HG02763 (cell line): ENCODE data around the gene SLIT3.

Source experiments
- ATAC-seq: cut with Tn5 transposase; IDR thresholded peaks from one replicate; pipeline ENCODE4 v1.9.1; 2021; ENCODE audit warnings: mild to moderate bottlenecking, moderate library complexity; ENCODE audit not compliant: unreplicated experiment

The SLIT3 gene

DNA sequence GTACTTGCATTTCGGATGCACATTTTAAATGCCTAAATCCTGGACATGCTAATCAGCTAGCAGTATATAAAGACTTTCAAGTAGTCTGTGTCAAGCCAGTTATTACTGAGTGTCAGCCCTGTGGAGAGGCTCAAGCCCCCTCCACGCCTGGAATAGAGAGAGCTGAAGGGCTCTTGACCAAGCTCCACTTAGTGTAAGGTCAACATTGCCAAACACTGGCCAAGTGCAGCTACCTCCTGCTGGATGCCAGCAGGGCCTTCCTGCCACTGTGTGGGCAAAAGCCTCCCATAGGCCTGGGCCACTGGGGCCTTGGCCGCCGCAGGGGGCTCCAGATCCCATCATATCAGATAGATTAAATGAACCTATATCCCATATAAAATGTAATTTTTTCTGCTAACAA is 482.4 kb downstream of the SLIT3 start:
- no peak for ATAC-seq

DNA sequence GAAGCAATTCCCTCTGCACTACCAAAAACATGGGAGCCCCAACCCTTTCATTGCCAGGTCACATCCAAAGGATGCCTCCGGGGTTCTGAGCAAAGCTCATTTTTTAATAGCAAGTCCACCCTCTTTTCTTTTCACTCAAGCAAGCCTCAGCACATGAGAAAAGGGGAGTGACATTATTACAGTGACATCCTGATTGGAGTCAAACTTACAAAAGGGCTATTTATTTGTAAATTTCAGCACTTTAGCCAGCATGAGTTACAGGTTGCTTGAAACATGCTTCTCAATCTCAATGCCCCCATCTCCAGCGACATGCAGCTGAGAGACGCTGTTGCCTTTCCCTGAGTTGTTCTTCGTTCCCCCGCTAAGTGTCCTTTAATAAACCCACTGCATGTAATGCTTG is 483.3 kb downstream of the SLIT3 start:
- ATAC-seq: no peak

DNA sequence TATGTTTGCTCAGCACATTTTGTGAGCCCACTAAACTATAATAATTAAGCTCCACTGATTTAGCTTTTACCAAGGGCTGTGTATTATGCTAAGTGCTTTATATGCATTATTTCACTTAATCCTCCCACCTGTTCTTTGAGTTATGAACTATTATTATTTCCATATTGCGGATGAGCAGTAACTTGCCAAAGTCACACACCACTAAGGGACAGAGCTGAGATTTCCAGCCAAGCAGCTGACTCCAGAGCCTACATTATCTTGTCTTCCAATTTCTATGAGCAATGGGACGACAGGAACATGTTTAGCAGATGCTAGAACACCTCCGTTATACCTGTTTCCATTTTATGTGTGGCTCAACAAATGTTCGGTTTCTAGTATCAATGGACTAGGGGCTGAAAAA is 484.3 kb downstream of the SLIT3 start:
- no peak for ATAC-seq

DNA sequence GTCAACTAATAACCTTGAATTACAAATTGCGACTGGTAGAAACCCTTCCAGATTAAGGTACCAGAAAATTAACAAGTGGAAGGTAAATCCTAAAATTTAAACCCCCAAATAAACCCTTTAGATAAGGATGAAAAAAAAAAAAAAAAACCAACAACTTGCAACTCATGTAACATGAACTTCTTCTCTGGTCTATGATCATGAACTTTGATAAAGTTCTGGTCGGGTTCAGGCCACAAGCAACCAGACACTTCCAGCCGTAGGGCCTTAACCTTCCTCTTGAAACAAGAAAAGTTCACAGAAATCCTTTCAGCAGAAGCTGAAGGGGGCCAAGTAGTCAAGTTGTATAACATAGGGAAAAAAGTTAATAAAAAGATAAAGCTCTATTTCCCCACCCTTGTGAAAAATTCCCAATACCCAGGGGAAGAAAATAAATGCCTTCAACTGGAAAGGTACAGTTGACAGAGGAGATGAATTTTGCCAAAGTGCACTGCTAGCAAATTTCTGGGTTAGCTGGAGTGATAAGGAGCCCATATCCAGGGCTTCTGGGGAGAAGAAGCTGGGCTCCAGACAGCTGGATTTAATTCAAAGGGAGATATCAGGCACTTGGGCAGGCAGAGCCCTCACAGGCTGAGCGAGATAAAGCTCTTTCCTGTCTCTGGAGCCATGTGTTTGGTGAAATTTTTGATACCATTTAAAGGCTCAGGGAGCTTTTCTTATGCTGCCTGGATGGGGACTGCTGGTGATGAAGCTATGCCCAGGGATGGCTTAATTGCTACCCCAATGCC is 487.6 kb downstream of the SLIT3 start:
- no peak for ATAC-seq

DNA sequence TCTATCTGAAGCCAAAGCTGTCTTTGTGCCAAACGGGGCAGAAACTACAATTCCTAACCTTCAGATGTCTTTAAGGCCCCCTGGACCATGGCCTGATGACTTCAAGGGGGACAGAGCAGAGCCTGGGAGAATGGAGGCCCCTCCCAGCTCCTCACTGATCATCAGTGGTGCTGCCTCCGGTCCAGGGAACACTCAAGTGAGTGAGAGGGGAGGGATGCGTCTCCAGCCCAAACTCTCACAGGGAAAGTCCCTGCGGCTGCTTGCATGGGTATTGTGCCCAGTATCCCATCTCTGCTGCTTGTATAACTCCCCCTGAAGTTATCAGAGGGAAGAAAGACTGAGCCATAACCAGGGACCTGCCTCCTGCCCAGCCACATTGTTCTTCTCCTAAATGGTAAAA is 490.3 kb downstream of the SLIT3 start:
- no peak for ATAC-seq

DNA sequence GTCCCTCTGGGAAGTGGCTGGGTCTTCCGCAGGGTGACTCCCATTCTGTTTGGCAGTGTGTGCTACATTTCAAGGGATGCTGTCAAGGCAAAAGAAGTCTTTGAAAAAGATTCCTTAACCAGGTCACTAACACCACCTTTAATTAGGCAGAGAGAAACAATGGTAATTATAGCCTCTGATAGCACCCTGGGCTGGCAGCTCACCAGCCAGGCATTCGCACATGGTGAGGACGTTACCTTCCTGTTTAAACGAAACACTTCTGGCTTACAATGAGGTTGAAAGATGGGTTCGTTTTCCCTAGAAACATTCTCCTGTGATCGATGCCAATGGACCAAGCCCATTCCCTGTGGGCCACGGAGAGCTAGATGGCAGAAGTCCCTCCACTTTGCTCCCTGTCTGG is 491.7 kb downstream of the SLIT3 start:
- no peak for ATAC-seq

DNA sequence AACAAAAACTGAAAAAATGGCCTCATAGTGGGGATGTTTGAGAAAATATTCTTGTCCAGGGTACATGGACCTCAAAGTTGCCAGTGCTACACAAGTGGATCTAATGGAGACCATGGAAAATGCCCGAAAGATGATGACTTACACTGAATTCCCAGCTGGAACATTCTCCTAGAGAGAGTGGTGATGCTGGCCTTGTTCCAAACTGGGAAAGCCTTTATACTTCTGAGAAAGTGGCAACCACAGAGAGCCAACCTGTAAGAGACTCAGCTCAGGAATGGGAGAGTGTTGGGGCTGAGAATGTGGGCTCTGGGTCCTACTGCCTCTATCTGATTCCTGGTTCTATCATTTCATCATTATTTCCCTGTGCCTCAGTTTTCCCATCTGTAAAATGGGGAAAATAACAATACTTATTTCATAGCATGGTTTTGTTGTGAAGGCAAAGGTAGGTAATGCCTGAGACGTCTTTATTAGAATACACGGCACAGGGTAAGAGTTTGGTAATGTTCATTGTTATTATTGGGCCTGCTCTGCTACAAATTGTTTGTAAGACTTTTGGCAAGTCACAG is 492.8 kb downstream of the SLIT3 start:
- no peak for ATAC-seq

DNA sequence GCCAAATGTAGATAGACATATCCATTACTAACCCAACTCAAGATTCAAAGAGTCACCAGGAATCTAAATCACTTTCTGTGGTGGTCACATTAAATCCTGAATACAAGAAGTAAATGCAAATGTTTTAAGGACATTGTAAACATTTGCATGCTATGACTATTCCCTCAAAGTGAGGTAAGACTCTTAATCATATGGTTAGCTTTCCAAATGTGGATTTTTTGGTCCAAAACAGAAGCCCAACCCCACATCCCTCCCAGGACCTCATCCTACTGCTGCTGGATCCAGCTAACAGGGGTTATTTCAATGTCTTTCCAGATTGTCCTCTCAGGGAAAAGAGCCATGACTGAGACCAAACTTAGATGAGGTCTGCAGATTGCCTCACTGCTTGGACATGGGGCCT is 493.7 kb downstream of the SLIT3 start:
- ATAC-seq: no peak

DNA sequence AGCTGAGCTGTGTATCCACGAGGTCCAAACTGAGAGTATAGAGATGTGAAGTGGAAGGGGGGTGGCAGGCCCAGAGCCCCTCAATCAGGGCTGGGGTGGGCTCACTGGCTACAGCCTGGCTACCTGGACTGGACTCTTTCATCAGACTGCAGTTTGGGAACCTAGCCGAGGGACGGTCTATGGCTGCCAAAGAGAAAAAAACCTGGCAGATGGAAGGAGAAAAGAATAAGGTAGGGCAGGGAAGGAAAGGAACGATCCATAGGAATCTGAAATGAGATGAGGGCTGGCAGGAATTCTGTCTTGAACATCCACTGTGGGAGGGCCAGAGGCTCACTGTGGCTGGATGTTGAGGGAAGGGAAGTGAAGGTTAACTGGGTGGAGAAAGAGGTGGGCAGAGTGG is 497.4 kb downstream of the SLIT3 start:
- ATAC-seq: no peak

DNA sequence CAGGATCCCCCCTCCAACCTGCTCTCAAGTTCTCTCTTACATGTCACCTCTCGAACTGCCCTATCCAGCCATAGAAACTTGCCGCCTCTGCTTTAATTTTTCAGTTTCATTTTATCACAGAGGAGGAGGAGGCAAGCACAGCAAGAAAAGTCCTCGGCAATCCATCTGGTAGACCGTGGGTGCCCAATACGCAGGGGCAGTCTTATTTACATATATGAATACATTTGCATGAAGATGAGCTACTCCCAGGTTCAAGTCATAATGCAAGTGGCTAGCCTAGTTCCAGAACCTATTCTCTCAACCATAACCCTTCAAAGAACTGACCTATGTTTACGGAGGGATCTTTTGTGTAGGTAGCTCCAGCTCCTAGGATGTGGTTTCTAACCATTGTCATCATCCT is 498.6 kb downstream of the SLIT3 start:
- no peak for ATAC-seq

DNA sequence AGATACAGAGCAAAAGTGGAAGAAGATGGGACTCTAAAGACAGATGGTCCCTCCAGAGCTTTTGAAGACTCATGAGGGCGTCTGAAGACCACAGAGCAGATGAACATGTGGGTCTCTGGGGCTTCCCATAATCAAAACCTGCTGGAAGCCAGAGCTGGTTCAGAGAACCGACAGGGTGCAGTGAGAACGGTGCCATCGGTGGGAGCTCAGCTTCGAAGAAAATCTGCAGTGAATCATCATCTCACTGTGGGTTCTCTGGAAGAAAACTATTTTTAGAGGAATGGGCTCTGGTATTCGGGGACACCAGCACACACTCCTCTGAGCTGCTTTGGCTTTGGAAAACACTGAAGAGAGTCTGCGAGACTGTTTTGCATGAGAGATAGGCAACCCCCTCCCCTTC is 499.4 kb downstream of the SLIT3 start:
- no peak for ATAC-seq

DNA sequence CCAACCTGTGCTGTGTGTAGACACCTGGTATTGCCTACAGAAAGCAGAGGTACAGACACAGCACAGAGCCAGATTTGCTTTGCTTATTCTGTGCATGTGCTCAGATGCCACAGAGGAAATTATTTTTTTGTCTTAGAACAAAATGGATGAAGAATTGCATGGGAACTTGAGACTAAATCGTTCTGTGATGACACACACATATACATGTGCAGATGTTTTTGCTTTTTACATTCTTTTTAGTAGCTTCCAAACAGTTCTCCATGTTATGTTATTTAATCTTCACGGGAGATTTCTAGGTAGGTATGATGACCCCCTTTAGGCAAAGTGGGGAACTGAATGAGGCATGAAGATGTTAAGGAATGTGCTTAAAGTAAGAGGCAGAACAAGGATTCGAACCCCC is 500.2 kb downstream of the SLIT3 start:
- ATAC-seq: no peak

DNA sequence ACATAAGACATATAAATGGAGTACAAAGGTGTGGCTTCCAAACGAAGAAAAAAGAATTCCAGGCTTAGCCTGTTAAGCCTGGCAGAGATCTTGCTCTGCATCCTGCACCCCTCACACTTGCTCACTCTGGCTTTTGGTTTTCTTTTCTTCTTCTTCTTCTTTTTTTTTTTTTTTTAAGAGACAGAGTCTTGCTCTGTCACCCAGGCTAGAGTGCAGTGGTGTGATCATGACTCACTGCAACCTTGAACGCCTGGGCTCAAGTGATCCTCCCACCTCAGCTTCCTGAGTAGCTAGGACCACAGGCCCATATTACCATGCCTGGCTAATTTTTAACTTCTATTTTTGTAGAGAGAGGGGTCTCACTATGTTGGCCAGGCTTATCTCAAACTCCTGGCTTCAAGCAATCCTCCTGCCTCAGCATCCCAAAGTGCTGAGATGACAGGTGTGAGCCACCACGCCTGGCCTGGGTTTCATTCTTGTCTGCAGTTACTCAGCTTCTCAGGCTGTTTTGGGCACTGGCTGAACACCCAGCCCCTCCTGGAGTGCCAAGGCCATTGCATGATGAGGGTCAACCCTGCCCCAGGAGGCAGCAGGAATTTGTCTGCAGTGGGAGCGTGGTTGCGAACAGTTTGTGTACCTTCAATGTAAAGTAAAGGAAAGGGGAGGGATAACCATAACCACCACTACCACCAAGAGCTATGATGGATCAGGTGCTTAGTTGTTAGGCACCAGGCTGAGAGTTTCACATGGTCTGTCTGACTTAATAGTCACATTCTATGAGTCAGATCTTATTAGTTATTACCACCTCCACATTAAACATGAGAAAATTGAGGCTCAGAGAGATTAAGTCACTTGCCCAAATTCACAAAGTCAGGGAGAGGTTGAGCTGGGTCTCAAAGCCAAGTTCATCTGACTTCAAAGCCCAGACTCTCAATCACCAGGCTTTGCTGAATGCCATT is 502.6 kb downstream of the SLIT3 start:
- ATAC-seq: no peak

DNA sequence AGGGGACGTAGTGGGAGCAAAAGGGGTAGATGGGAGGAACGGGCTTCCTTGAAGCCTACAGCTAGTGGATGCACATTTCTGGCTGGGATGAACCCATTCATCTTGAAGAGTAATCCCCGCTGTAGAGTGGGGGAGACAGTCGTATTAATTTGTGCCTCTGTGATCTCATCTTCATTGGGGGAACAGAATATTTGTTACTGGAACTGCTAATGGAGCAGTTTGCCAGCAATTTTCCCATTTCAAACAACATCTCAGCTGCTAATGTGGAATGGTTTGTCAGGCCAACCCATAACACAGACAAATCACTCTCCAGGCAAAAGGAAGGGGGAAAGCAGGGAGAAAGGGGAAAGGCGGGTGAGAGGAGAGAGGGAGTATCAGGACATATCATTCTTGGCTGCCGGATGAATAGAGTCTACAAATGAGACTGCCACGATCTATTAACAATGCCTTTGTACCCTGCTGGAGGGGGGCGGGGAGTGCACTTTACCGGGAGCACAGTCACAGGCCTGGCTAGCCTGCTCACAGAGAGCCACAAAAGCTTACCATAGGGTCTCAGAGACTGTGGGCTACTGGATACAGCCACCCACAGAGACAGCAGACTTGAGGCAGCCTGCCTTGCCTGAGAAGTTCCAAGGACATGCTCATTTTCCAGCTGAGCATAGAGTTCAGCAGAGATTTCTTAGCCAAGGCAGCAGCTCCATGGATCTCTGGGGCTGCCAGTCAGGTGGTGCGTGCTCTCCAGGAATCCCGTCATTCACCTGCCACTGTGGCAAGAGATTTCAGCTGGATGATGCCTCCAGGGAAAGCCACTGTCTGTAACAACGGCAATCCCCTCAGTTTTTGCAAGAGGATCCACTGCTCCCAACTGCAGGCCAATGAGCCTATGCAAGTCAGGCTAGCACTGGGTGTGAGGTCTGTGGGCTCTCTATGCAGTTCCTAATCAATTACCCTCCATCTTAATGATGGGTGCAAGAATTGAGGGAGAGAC is 504.1 kb downstream of the SLIT3 start:
- ATAC-seq: no peak

DNA sequence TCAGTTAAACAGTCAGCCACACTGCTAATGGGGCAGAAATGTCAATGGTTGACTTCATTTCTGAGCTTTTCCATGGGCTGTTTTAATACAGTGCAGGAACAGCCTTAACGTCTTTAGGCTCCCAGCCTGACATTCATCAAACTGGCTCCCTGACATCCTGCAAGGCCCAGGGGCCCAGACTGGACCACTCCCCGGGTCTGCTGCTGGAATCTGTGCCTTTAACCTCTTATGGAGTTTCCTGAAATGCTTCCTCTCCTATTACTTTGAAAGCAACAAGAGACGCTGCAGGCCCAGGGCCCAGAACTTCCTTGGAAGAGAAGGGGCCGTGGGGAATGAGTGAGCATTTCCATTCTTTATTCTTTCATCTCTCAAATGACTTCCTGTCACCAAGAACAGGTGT is 504.9 kb downstream of the SLIT3 start:
- ATAC-seq: no peak

DNA sequence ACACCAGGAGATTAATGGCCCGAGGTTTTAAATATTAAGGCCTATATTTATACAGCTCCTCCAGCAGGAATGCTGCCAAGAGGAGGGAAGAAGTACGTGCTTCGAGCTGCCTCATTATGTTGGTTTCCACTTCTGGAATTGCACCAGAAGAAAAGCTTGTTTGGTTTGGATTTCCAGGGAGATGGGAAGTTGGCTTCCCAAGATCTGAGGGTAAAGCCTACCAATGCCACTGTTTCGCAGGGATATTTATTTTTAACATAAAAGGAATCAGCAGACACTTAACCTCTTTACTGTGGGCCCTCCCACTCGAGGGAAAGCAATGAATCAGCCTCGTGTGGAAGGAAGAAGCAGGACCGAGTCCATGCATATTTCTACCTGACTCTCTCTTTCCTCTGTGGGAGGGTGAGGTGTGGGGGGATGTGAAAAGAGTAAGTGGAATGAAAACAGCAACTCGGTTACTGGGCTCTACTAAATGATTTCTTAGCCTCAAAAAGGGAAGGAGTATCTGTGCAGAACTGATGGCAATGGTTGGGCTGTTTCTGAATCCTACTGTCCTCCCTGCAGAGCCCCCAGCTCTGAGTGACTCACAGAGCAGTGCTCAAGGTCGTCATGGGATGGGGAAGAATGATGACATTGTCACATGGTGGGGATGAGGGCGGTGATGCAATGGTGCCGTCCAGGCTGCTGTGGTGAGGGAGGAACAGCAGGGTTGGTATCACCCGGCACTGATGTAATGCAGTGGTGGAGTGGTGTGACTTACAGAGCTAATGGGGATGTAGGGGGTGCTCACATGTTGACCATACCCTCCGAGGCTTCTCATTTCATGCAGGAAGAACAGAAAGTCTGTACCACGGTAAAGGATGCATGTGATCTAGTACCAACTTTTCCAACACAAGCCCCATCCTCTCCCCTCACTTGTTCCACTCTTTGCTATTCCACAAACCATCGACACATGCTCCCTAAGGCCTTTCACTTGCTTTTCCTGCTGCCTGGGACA is 506.8 kb downstream of the SLIT3 start:
- ATAC-seq: no peak

DNA sequence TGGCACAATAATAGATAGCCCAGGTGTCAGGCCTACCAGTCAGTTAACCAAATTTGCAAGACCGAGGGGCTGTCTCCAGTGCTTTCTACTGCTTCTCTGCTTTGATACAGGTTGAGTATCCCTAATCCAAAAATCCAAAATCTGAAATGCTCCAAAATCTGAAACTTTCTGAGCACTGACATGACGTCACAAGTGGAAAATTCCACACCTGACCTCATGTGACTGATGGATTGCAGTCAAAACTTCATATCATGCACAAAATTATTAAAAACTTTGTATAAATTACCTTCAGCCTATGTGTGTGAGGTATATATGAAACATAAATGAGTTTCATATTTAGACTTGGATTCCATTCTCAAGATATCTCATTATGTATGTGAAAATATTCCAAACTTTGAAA is 508.3 kb downstream of the SLIT3 start:
- no peak for ATAC-seq

DNA sequence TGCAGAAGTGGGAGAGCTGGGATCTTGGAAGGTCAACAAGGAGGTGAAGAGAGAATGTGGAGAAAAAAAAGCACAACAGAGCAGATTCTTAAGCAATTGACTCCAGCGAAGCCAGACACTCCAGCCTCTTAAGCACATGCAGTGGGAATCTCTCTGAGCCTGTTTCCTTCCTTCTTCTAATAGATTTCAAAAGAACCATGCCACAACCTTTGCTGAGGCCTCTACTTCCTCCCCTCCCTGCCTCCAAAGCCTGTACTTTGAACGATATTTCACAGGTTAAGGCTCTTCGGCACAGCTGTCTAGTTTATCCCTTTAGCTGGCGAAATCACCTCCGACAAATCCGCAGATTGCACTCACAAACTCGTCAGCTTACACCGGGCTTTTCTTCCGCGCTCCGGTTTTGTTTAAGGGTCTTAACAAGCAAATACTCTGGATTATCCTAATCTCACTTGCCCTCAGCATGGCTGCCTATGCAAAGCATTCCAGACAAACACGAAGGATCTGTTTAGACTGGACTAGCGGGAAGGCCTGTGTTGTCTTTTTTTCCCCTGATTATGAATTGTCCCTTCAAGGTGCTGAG is 510.2 kb downstream of the SLIT3 start:
- no peak for ATAC-seq

DNA sequence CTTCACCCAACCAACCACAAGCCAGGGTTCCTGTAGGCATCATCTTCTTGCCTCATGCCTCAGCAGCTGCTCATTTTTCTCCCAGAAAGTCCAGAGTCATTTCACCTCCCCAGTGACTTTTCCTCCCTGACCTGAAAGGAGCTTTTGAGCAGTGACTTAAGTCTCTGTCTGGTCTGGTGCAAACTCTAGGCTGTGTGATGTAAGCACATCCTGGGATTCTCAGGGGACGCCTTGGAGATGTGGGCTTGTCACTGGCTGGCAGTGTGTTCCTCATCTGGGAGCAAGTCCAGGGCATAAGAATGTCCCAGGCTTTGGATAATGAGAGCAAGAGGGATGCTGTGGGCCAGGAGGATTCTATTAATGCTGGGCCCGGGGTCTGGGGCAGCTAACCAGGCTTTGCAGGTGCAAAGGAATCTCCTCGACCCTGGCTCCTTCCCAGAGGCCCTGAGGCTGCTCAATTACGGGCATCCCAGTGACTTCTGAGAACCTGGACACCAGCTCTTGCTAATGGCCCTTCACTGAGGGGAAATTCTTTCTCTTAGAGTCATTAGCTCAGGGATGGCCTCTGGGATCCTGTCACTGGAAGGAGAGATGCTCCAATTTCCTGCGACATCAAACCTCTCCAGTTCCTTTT is 510.8 kb downstream of the SLIT3 start:
- no peak for ATAC-seq
